ENCODE data around the gene ASGR2.

ASGR2 gene

DNA sequence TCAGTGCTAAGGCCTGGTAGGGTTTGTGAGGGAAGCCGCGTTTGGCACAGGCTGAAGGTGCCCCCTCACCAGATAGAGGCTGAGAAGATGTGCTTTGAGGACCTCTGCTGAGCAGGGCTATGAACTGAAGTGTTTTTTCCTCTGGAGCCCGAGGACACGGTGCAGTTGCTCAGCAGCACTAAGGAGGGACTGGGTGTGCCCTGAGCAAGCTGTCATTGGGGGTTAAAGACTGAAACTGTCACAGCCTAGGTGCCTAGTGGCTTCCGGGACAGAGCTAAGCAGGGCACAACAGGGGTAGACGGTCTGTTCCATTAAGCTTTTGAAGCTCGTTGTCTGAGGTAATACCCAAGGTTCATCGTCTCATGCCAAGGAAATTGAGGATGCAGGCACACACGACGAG, 24.8 kb upstream of the ASGR2 start:
- H3K4me3 ChIP-seq (ENCODE audit: low read depth, low read length), result no peak overlapping the region
- DNase-seq (ENCODE audit: low read depth), result no peak
- TF ChIP-seq, protein P1, sequence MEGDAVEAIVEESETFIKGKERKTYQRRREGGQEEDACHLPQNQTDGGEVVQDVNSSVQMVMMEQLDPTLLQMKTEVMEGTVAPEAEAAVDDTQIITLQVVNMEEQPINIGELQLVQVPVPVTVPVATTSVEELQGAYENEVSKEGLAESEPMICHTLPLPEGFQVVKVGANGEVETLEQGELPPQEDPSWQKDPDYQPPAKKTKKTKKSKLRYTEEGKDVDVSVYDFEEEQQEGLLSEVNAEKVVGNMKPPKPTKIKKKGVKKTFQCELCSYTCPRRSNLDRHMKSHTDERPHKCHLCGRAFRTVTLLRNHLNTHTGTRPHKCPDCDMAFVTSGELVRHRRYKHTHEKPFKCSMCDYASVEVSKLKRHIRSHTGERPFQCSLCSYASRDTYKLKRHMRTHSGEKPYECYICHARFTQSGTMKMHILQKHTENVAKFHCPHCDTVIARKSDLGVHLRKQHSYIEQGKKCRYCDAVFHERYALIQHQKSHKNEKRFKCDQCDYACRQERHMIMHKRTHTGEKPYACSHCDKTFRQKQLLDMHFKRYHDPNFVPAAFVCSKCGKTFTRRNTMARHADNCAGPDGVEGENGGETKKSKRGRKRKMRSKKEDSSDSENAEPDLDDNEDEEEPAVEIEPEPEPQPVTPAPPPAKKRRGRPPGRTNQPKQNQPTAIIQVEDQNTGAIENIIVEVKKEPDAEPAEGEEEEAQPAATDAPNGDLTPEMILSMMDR (IDR thresholded peaks at IDR 0.05; ENCODE audit: low read depth, low read length, missing control alignments), result no peak

DNA sequence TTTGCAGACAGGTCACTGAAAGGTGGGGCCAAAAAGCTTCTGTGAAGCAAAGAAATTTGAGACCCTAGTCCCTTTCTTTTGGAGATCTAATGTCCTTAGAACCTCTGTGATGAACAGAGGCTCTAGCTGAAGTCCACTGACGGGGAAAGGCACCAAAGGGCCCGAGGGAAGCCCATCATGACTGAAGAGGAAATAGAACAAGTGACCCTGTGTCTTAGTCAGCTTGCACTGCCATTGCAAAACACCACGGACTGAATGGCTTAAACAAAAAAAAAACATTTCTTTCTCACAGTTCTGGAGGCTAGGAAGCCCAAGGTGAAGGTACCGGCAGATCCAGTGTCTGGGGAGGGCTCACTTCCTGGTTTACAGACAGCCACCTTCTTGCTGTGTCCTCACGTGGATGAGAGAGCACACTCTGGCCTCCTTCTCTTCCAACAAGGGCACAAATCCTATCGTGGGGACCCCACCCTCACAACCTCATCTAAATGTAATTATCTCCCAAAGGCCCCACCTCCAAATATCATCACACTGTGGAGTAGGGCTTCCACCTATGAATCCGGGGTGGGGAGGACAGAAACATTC, 24.3 kb upstream of the ASGR2 start:
- TF ChIP-seq, protein P1 (IDR thresholded peaks at IDR 0.05; ENCODE audit: low read depth, low read length, missing control alignments), result no peak
- no peak overlapping the region for H3K4me3 ChIP-seq (ENCODE audit: low read depth, low read length)
- DNase-seq (ENCODE audit: low read depth), result no peak

- no peak overlapping the region for H3K4me3 ChIP-seq (ENCODE audit: low read depth, low read length)
- TF ChIP-seq, protein P1 (IDR thresholded peaks at IDR 0.05; ENCODE audit: low read depth, low read length, missing control alignments), result no peak
- DNase-seq (ENCODE audit: low read depth), result no peak
These were observed 22.7 kb upstream of the ASGR2 start for GRCh38 chr17:7137171-7137943.

DNA sequence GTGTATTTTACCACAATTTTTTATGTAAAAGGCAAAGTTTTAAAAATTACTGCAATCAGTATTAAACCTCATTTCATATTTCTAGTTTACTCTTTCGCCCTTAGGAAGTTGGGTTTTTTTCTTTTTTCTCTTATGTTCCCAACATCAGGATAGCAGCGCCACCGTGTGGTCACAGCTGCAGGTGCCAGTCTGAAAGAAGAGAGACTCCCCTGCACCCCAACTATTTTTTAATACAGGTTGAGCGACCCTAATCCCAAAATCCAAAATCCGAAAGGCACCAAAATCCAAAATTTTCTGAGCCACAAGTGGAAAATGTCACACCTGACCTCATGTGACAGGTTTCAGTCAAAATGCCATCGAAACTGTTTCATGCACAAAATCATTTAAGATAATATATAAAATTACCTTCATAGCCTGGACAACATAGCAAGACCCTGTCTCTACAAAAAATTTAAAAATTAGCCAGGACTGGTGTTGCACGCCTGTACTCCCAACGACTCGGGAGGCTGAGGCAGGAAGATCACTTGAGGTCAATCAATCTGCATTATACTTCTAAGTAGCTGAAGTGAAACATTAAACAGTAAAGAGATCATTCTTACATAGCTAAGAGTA, 21.8 kb upstream of the ASGR2 start:
- TF ChIP-seq, protein P1 (IDR thresholded peaks at IDR 0.05; ENCODE audit: low read depth, low read length, missing control alignments), result peak; percentile 80
- H3K4me3 ChIP-seq (ENCODE audit: low read depth, low read length), result no peak overlapping the region
- no peak for DNase-seq (ENCODE audit: low read depth)

GRCh38 chr17:7133916-7134315, 19.3 kb upstream of the ASGR2 start:
- TF ChIP-seq, protein P1 (IDR thresholded peaks at IDR 0.05; ENCODE audit: low read depth, low read length, missing control alignments), result no peak
- DNase-seq (ENCODE audit: low read depth), result no peak
- H3K4me3 ChIP-seq (ENCODE audit: low read depth, low read length), result no peak overlapping the region; the same call in 1 of the 2 replicates

GRCh38 chr17:7133424-7133823, 18.8 kb upstream of the ASGR2 start:
- no peak for DNase-seq (ENCODE audit: low read depth)
- H3K4me3 ChIP-seq (ENCODE audit: low read depth, low read length), result peak overlapping the region; percentile 25
- TF ChIP-seq, protein P1 (IDR thresholded peaks at IDR 0.05; ENCODE audit: low read depth, low read length, missing control alignments), result peak; percentile 74

Measured in GM12864 (cell line).